NCI-H2107 treated with DMSO at 0.1 percent for 48 hours (cell line): ENCODE results near the gene RDM1.

Experiments used
- DNase-seq: peaks from one replicate; lab custom pipeline; 2025; ENCODE audit not compliant: unreplicated experiment; lab: John Stamatoyannopoulos, UW

The RDM1 gene

DNA sequence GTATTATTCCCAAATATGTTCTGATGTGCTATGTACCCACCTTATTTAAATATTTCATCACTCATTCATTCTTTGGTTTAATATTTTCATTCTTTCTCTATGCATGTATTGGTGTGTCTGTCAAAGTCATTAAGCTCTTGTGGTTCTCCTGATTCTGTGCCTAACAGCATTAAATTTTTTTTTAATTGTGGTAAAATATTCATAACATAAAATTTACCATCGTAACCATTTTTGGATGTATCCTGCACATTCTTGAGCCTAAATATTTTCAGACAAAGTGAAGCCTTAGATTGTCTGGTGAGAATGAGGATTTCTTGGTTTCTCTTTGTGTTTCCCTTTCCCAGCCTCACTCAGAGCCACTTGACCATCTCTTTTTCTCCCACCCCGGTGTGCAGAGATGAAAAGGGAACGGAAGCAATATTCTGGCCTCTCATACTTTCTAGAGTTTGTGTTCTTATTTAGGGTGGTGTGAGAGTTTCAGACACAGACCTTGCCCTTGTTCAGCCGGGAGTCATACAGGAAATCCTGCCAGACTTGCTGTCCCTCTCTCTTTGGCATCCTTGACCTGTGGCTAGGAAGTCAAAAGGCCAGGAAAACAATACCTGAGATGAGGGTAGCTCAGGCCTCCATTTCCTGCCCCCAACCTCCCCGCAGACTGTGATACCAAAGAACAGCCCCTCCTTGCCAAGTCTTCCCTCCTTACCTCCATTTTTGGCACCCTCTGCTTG, 55.3 kb downstream of the RDM1 start:
- no peak for DNase-seq

DNA sequence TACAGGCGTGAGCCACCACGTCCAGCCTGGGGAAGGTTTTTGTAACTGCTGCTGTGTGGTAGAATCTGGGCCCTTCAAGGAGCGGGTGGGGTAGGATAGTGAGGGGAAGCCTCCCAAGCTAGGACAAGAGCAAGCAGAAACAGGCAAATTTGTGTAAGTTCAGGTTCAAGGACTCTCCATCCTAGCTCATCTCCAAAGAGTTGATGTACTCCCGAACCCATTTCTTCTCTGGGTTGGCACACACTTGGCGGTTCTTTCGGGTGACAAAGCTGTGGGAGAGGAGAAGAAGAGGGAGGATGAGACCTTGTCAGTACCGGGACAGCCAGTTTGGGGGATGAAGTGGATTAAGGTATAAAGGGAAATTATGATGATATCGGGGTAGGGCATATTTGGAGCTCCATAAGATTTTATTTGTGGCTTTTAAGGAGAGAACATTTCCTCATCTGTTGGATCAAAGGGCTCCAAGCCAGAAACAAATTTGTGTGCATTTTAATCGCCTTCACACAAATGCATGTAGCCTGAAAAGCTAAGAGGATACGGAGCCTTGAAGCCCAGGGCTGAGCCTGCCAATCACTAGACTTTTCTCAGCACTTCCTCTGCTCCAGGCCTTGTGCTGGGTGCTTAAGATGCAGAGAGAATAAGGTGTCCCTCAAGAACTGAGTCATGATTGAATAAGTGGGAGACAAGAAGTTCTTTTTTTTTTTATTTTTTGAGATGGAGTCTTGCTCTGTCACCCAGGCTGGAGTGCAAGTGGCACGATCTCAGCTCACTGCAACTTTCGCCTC, 58.2 kb downstream of the RDM1 start:
- DNase-seq = no peak

GRCh38 chr17:35870906-35871819, 59.4 kb downstream of the RDM1 start:
- no peak for DNase-seq

DNA sequence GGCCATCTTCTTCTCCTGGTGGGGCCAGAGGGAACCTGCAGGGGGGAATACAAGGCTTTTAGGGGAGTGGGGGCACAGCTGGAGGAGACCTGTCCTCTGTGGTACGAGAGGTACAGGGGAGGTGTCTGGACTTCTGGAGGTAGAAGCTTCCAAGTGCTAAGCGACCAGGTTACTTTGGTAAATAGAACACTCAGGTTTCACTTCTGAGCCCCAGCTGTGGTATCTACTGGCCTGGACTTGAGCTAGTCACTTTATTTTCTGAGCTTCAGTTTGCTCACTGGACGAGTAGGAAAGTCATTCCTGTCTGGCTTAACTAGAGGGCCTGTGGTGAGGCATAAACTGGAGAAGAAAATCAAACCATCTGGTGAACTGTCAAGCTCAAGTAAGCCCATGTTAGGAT, 61.8 kb downstream of the RDM1 start, which contains the start of gene HEATR9:
Gene HEATR9 (minus strand): TSS at position 155 of the 400 bp plus-strand sequence. CDS start 149 bp downstream, at position 6.
- DNase-seq = no peak
